Measurements from ENCODE around the gene TPTE.
"Not testable (repeated sequence)": the region's sequence is repeated elsewhere in the genome, so short reads cannot be mapped to it uniquely, and the experiment has no call there.

DNA sequence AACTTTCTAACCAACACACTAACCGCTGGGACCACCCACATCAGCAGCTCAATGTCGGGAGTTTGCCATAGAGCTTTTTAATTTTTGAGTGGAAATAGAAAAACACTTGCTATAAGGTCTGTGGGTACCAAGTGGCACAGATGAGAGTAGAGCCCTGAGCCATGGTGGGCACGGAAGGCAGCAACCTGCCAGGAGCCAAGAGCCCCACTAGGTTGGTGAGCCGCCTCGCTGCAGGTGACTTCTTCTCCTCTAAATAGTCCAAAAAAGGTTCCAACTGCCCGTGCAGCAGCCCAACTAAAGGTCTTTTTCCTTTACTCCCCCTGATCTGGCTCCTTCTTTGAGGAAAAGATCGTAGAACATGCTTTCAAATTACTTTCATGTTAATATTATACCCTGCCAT is 85.7 kb downstream of the TPTE start:
- not testable (repeated sequence) for TF ChIP-seq ZNF843 (tag by site-specific recombination; IDR thresholded peaks at IDR 0.05); YY1 (tag by site-specific recombination; IDR thresholded peaks at IDR 0.05); ZNF341 (tag by site-specific recombination; IDR thresholded peaks at IDR 0.05; ENCODE audit: low read depth); MZF1 (tag by site-specific recombination; IDR thresholded peaks at IDR 0.05; ENCODE audit: borderline replicate concordance); MEIS1 (CRISPR knock-in tag; IDR thresholded peaks at IDR 0.05; ENCODE audit: borderline replicate concordance); ZNF10 (tag by site-specific recombination; IDR thresholded peaks at IDR 0.05); ZNF707 (tag by site-specific recombination; IDR thresholded peaks at IDR 0.05); WT1 (tag by site-specific recombination; IDR thresholded peaks at IDR 0.05)
- TF ChIP-seq, protein P1, sequence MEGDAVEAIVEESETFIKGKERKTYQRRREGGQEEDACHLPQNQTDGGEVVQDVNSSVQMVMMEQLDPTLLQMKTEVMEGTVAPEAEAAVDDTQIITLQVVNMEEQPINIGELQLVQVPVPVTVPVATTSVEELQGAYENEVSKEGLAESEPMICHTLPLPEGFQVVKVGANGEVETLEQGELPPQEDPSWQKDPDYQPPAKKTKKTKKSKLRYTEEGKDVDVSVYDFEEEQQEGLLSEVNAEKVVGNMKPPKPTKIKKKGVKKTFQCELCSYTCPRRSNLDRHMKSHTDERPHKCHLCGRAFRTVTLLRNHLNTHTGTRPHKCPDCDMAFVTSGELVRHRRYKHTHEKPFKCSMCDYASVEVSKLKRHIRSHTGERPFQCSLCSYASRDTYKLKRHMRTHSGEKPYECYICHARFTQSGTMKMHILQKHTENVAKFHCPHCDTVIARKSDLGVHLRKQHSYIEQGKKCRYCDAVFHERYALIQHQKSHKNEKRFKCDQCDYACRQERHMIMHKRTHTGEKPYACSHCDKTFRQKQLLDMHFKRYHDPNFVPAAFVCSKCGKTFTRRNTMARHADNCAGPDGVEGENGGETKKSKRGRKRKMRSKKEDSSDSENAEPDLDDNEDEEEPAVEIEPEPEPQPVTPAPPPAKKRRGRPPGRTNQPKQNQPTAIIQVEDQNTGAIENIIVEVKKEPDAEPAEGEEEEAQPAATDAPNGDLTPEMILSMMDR (tag by site-specific recombination; IDR thresholded peaks at IDR 0.05) = not testable (repeated sequence)
